Kidney (tissue), 14 donors: ENCODE data around the gene SLC9A5. TPM values are rescaled to one million over a fixed set of nuclear protein-coding genes. Genes with fewer than 3 reads are reported as not detected.
A peak's percentile ranks its signal among the peaks of the same experiment; 100 is the strongest.

Experiments used
- DNase-seq, 5 donors: peaks; one replicate each; pipeline ENCODE4 v3.0.0-alpha.2; 2013 to 2020
- FAIRE-seq: peaks from 2 replicates; lab custom pipeline; 2012; peaks lifted over from hg19 to GRCh38; lab: Jason Lieb, UNC
- H3K27ac ChIP-seq, 2 donors: one replicate each; pipeline ENCODE4 v1.7.0; 2013; ENCODE audit warnings: low read depth in 2 of 2, low read length in 2 of 2, inconsistent platforms in 1 of 2
- H3K27me3 ChIP-seq: one replicate; pipeline ENCODE4 v1.7.1; 2013; ENCODE audit warnings: low read length, inconsistent platforms; ENCODE audit not compliant: control insufficient read depth, insufficient read depth
- H3K36me3 ChIP-seq, 3 donors: one replicate each; pipeline versions ENCODE4 v1.7.0 to v1.7.1; 2013; ENCODE audit warnings: low read length in 3 of 3, control low read depth in 1 of 3, inconsistent platforms in 1 of 3; ENCODE audit not compliant: insufficient read depth in 3 of 3, control insufficient read depth in 2 of 3
- H3K4me1 ChIP-seq, 3 donors: one replicate each; pipeline versions ENCODE4 v1.7.0 to v1.7.1; 2013; ENCODE audit warnings: low read length in 3 of 3, inconsistent platforms in 1 of 3, low read depth in 1 of 3; ENCODE audit not compliant: control insufficient read depth in 2 of 3, insufficient read depth in 2 of 3
- H3K4me3 ChIP-seq, 3 donors: one replicate each; pipeline versions ENCODE4 v1.7.0 to v1.8.1; 2013; ENCODE audit warnings: low read length in 3 of 3, control low read depth in 1 of 3, inconsistent platforms in 1 of 3
- H3K9ac ChIP-seq, 3 donors: one replicate each; pipeline versions ENCODE4 v1.7.0 to v1.7.1; 2013; ENCODE audit warnings: low read length in 3 of 3, control low read depth in 1 of 3, inconsistent platforms in 1 of 3
- H3K9me3 ChIP-seq, 3 donors: one replicate each; pipeline versions ENCODE4 v1.7.0 to v1.7.1; 2013; ENCODE audit warnings: low read length in 3 of 3, control low read depth in 1 of 3, inconsistent platforms in 1 of 3; ENCODE audit not compliant: control insufficient read depth in 2 of 3, insufficient read depth in 1 of 3
- CTCF ChIP-seq: IDR thresholded peaks from 3 replicates; pipeline ENCODE4 v1.5.1; 2012; ENCODE audit warnings: mild to moderate bottlenecking, moderate library complexity, borderline replicate concordance; ENCODE audit not compliant: insufficient read depth; ENCODE audit errors: extremely low read depth
- intact Hi-C: fragments of 100-400 bp; cut with DNase I; formaldehyde crosslinking; loops from one replicate; pipeline ENCODE4 v1.11.1; 2022
- polyA plus RNA-seq: library from polyadenylated mRNA; stranded (reverse); fragments of 350-450 nt; fragmentation: Illumina TruSeq; extraction: RNeasy Lipid Tissue Mini Kit (QIAGEN cat#74804); gene quantifications from one replicate; pipeline ENCODE4 v1.2.3, GENCODE V29; 2014; ENCODE audit warnings: low read depth, low replicate concordance; ENCODE audit not compliant: insufficient read depth
- total RNA-seq: library from RNA; stranded (reverse); fragmentation: NEBNext Ultra II Directional; extraction: Animal tissue kit (Norgen Biotek cat#: 25700); gene quantifications from one replicate; pipeline ENCODE4 v1.2.1, GENCODE V29; 2021
- donor health status: control.
- donor health status: control.
- donor health status: control.
- donor health status: control.
- donor health status: control.
- donor health status: DM: yes; HTN: yes; CAD: no.
- donor health status: Normal renal cell carcinoma (clear cell type).

The SLC9A5 gene
- total and polyA plus RNA-seq, 2 donors from 2014 or later = 0.92 to 1.1 TPM

- no peaks in the 10 kb centered on the region for H3K4me1 ChIP-seq
- H3K36me3 ChIP-seq = no peaks in the 10 kb centered on the region
- no peak overlapping the region for H3K9ac ChIP-seq
- no peak for DNase-seq
- no peak for FAIRE-seq
- no peak overlapping the region for H3K4me3 ChIP-seq
- H3K27ac ChIP-seq = no peak overlapping the region
- H3K9me3 ChIP-seq = no peaks in the 10 kb centered on the region
- intact Hi-C loops = no loop called here
- no peak for TF ChIP-seq CTCF
- H3K27me3 ChIP-seq = no peaks in the 10 kb centered on the region
Observed at GRCh38 chr16:67299269-67299668, 50.5 kb downstream of the SLC9A5 start.

- Histone ChIP-seq H3K27me3 (no peaks in the 10 kb centered on the region), H3K36me3 (no peaks in the 10 kb centered on the region), H3K27ac (no peak overlapping the region), H3K9ac (no peak overlapping the region), H3K9me3 (no peaks in the 10 kb centered on the region), H3K4me3 (no peak overlapping the region), H3K4me1 (no peaks in the 10 kb centered on the region)
- TF ChIP-seq CTCF = no peak
- FAIRE-seq = no peak
- intact Hi-C loops = no loop called here
- peak in 1 of 5 donors; percentile 24 for DNase-seq
Observed at GRCh38 chr16:67301080-67301782, 52.5 kb downstream of the SLC9A5 start.

GRCh38 chr16:67302076-67302475 lies 53.3 kb downstream of the SLC9A5 start:
- no peak for TF ChIP-seq CTCF

More at GRCh38 chr16:67302076-67302475, 53.3 kb downstream of the SLC9A5 start:
- Histone ChIP-seq H3K9me3 (no peaks in the 10 kb centered on the region), H3K9ac (no peak overlapping the region), H3K27me3 (no peaks in the 10 kb centered on the region), H3K4me3 (no peak overlapping the region), H3K36me3 (no peaks in the 10 kb centered on the region), H3K27ac (peak overlapping the region in 1 of 2 donors; percentile 30), H3K4me1 (no peaks in the 10 kb centered on the region)
- intact Hi-C loops = no loop called here
- DNase-seq (no peak), FAIRE-seq (no peak)
